NB4 (cell line): ENCODE data around the gene AP3S1.

Experiments used
- DNase-seq: peaks from one replicate; pipeline ENCODE4 v3.0.0; 2010; ENCODE audit warnings: low read depth
- H3K4me3 ChIP-seq: one replicate; pipeline ENCODE4 v1.5.1; 2011; ENCODE audit warnings: mild to moderate bottlenecking, low read depth, low read length, moderate library complexity
- CTCF ChIP-seq: IDR thresholded peaks from one replicate; pipeline ENCODE4 v1.5.1; 2012; ENCODE audit warnings: low read depth, low read length
- MAX ChIP-seq: IDR thresholded peaks from 2 replicates; pipeline ENCODE4 v1.6.1; 2011; ENCODE audit warnings: low read depth, low read length
- MYC ChIP-seq: IDR thresholded peaks from 2 replicates; pipeline ENCODE4 v1.6.1; 2011; ENCODE audit warnings: low read depth, low read length
- POLR2A ChIP-seq: IDR thresholded peaks from 2 replicates; pipeline ENCODE4 v1.6.1; 2011; ENCODE audit warnings: mild to moderate bottlenecking; ENCODE audit not compliant: insufficient read length; ENCODE audit errors: extremely low read depth

Gene AP3S1

GRCh38 chr5:115946655-115947054 is 104.9 kb downstream of the AP3S1 start:
- no peak for TF ChIP-seq MAX
- no peak overlapping the region for H3K4me3 ChIP-seq
- peak; percentile 11 for DNase-seq

GRCh38 chr5:115947260-115947659 is 105.5 kb downstream of the AP3S1 start:
- no peak overlapping the region for H3K4me3 ChIP-seq
- TF ChIP-seq MAX (no peak), MYC (no peak), CTCF (no peak), POLR2A (no peak)
- DNase-seq, result no peak

- peak; percentile 25 for DNase-seq
- TF ChIP-seq MYC (no peak), POLR2A (no peak), CTCF (no peak)
- no peak overlapping the region for H3K4me3 ChIP-seq
These were observed 106.4 kb downstream of the AP3S1 start for GRCh38 chr5:115948091-115948534.

- DNase-seq, result no peak
- TF ChIP-seq CTCF (no peak), MYC (no peak), MAX (no peak), POLR2A (no peak)
These were observed 107.4 kb downstream of the AP3S1 start for GRCh38 chr5:115949096-115949495.

GRCh38 chr5:115952588-115952987 is 110.9 kb downstream of the AP3S1 start:
- no peak for DNase-seq
- H3K4me3 ChIP-seq, result no peak overlapping the region
- TF ChIP-seq MYC (no peak), MAX (no peak), CTCF (no peak), POLR2A (no peak)

More at GRCh38 chr5:115949096-115949495, 107.4 kb downstream of the AP3S1 start:
- no peak overlapping the region for H3K4me3 ChIP-seq

- TF ChIP-seq MAX (no peak), POLR2A (no peak), CTCF (no peak), MYC (no peak)
These were observed 112.4 kb downstream of the AP3S1 start for GRCh38 chr5:115954144-115954543.

More at GRCh38 chr5:115954144-115954543, 112.4 kb downstream of the AP3S1 start:
- no peak overlapping the region for H3K4me3 ChIP-seq
- no peak for DNase-seq
